Ovary (tissue), 9 donors: ENCODE data around the gene SNRK. TPM values are rescaled to one million over a fixed set of nuclear protein-coding genes. Genes with fewer than 3 reads are reported as not detected.

ENCODE experiments used
- DNase-seq, 5 donors: peaks; one replicate each; pipeline ENCODE4 v3.0.0-alpha.2; 2019 to 2020
- H3K27ac ChIP-seq, 2 donors: fragments of 200-600 bp; one replicate each; pipeline versions ENCODE4 v1.5.1 to v1.8.0; 2019 to 2022
- H3K27me3 ChIP-seq: fragments of 200-600 bp; one replicate; pipeline ENCODE4 v1.8.0; 2022
- H3K36me3 ChIP-seq: fragments of 200-600 bp; sonication (generic); one replicate; pipeline ENCODE4 v1.5.1; 2019
- H3K4me1 ChIP-seq: one replicate; pipeline ENCODE4 v1.8.1; 2013; ENCODE audit warnings: mild to moderate bottlenecking, moderate library complexity; ENCODE audit not compliant: insufficient read depth
- H3K4me3 ChIP-seq: fragments of 200-600 bp; sonication (generic); one replicate; pipeline ENCODE4 v1.5.1; 2017
- H3K9me3 ChIP-seq, 2 donors: fragments of 200-600 bp in 1 of 2; sonication (generic) in 1 of 2; one replicate each; pipeline versions ENCODE4 v1.5.1 to v1.8.1; 2013 to 2019; ENCODE audit warnings: mild to moderate bottlenecking in 1 of 2, moderate library complexity in 1 of 2
- EP300 ChIP-seq: sonication (generic); formaldehyde crosslinking; IDR thresholded peaks from one replicate; pipeline ENCODE4 v1.6.1; 2017; ENCODE audit warnings: antibody characterized with exemption
- POLR2A ChIP-seq: fragments of 450-650 bp; IDR thresholded peaks from one replicate; pipeline ENCODE4 v1.6.1; 2017; ENCODE audit warnings: antibody characterized with exemption, mild to moderate bottlenecking, moderate library complexity
- WGBS, 3 donors: extraction: QIAGEN DNeasy Blood & Tissue Kit in 1 of 3; methylation state at CpG; one replicate each; pipeline versions ENCODE4 v1.1.5 to v1.1.7; 2013 to 2017; 5-methylcytosine and 5-hydroxymethylcytosine counted together
- intact Hi-C, 4 donors: fragments of 100-400 bp; cut with DNase I; formaldehyde crosslinking; loops; one replicate each; pipeline versions ENCODE4 v1.11.0 to v1.15.1; 2022 to 2023
- polyA plus RNA-seq, 2 donors: library from polyadenylated mRNA; stranded (reverse); fragments of 200-250 nt in 1 of 2; fragments of 350-450 nt in 1 of 2; fragmentation: Illumina TruSeq in 1 of 2; extraction: RNeasy Lipid Tissue Mini Kit (QIAGEN cat#74804) in 1 of 2; gene quantifications; one replicate each; pipeline ENCODE4 v1.2.3, GENCODE V29; 2013 to 2014
- total RNA-seq, 7 donors: library from RNA; depleted of rRNA in 2 of 7; stranded (reverse); fragments of >200 nt in 2 of 7; fragmentation: NEBNext Ultra II Directional in 3 of 7; extraction: Animal tissue kit (Norgen Biotek cat#: 25700) in 3 of 7; gene quantifications; one replicate each; pipeline versions ENCODE4 v1.1.0 to v1.2.4, GENCODE V29; 2016 to 2023
- TF ChIP-seq, protein P1 (sequence below), 3 donors: fragments of 450-650 bp in 2 of 3; fragments of 200-600 bp in 1 of 3; IDR thresholded peaks; one replicate each; pipeline versions ENCODE4 v1.5.1 to v1.8.0; 2016 to 2022; ENCODE audit warnings: antibody characterized with exemption in 3 of 3, mild to moderate bottlenecking in 1 of 3
- donor health status: DM: no; HTN: no; CAD: no; lungs with moderate emphysema.
- donor health status: DM: no; HTN: no; CAD: no.
- donor health status: Bipolar disorder and iron deficiency.
- donor health status: DM: yes; HTN: yes; CAD: no.
- donor health status: DM: no; HTN: no; CAD: no.
- donor health status: DM: yes; HTN: yes; CAD: no.

The SNRK gene
- total and polyA plus RNA-seq, 9 donors, result 19.0 to 52.1 (median 28.9) TPM

- TF ChIP-seq, protein P1, sequence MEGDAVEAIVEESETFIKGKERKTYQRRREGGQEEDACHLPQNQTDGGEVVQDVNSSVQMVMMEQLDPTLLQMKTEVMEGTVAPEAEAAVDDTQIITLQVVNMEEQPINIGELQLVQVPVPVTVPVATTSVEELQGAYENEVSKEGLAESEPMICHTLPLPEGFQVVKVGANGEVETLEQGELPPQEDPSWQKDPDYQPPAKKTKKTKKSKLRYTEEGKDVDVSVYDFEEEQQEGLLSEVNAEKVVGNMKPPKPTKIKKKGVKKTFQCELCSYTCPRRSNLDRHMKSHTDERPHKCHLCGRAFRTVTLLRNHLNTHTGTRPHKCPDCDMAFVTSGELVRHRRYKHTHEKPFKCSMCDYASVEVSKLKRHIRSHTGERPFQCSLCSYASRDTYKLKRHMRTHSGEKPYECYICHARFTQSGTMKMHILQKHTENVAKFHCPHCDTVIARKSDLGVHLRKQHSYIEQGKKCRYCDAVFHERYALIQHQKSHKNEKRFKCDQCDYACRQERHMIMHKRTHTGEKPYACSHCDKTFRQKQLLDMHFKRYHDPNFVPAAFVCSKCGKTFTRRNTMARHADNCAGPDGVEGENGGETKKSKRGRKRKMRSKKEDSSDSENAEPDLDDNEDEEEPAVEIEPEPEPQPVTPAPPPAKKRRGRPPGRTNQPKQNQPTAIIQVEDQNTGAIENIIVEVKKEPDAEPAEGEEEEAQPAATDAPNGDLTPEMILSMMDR (IDR thresholded peaks at IDR 0.05), result no peak
- TF ChIP-seq POLR2A, result no peak
- no peak for TF ChIP-seq EP300
- H3K4me1 ChIP-seq, result peaks cover 7% of the 10 kb centered on the region
- 30 to 34% (median 32%) methylated on average over 2 of the region's 2 CpGs for WGBS, 3 donors
- H3K36me3 ChIP-seq, result no peaks in the 10 kb centered on the region
- no peak overlapping the region for H3K4me3 ChIP-seq
- no peak overlapping the region for H3K27ac ChIP-seq
- no peaks in the 10 kb centered on the region for H3K27me3 ChIP-seq
- DNase-seq, result peak in 3 of 5 donors; percentile 44 to 54 (median 53)
- no peaks in the 10 kb centered on the region for H3K9me3 ChIP-seq
- intact Hi-C loops, result no loop called here
Measured at GRCh38 chr3:43394041-43394554, 107.8 kb downstream of the SNRK start.

DNA sequence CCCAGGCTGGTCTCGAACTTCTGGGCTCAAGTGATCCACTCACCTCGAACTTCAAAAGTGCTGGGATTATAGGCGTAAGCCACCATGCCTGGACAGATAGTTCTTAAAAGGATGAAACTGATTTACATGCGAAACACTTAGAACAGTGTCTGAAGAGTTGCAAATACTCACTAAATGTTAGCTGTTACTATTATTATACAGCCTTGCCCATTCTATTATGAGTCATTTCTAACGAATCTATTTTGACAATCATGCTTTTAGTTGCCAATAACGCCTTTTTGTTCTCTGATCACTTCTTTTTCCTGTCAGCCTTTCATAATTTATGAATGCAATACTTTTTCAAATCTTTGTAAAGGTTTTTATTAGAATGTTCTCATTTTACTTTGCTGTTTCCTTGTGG is 112.7 kb downstream of the SNRK start:
- 88 to 90% (median 89%) methylated on average over 6 of the region's 6 CpGs for whole genome bisulfite sequencing, 3 donors
- Histone ChIP-seq H3K27ac (no peak overlapping the region), H3K36me3 (no peaks in the 10 kb centered on the region), H3K4me1 (no peaks in the 10 kb centered on the region), H3K9me3 (no peaks in the 10 kb centered on the region), H3K4me3 (no peak overlapping the region), H3K27me3 (no peaks in the 10 kb centered on the region)
- intact Hi-C loops, result no loop called here
- no peak for DNase-seq
- no peak for TF ChIP-seq POLR2A
- TF ChIP-seq, protein P1 (IDR thresholded peaks at IDR 0.05), result no peak
- TF ChIP-seq EP300, result no peak

DNA sequence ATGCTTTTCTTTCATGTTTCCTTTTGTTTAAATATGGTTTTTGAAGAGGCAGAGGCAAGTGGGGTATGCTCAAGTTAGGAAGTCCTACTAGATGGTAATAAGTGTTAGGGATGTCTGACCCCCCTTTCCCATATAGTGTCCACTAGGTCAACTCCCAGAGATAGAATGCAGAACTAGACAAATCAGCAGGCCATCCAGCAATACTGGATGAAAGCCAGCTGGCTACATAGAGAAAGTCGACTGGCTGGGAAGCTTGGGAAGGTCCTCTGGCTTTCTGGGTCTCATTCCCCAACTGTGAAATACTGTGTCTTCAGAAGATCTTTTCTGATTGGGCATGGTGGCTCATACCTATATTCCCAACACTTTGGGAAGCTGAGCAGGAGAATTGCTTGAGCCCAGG is 113.8 kb downstream of the SNRK start:
- H3K27me3 ChIP-seq, result no peaks in the 10 kb centered on the region
- TF ChIP-seq, protein P1 (IDR thresholded peaks at IDR 0.05), result no peak
- TF ChIP-seq EP300 (no peak), POLR2A (no peak)
- H3K4me3 ChIP-seq, result no peak overlapping the region
- H3K36me3 ChIP-seq, result no peaks in the 10 kb centered on the region
- H3K9me3 ChIP-seq, result no peaks in the 10 kb centered on the region
- H3K27ac ChIP-seq, result no peak overlapping the region
- intact Hi-C loops, result no loop called here
- WGBS, 3 donors, result 46 to 76% (median 52%) methylated on average over 1 of the region's 1 CpG
- no peak for DNase-seq
- H3K4me1 ChIP-seq, result no peaks in the 10 kb centered on the region

Other genes with a start within 250 kb of the SNRK start
- gene POMGNT2, start 180.5 kb upstream of the SNRK start, total RNA-seq, result 10 to 100 TPM; 26.7 to 51.7 (median 43.7) TPM
- gene POMGNT2, start 180.5 kb upstream of the SNRK start, polyA plus RNA-seq, result 10 to 100 TPM; 12.0 to 24.0 TPM